IPS-NIHi7 (cell line): ENCODE results near the gene MAFF.
A peak's percentile ranks its signal among the peaks of the same experiment; 100 is the strongest.
"Not testable (repeated sequence)": the region's sequence is repeated elsewhere in the genome, so short reads cannot be mapped to it uniquely, and the experiment has no call there.

Experiments
- DNase-seq: peaks from one replicate; pipeline ENCODE4 v3.0.0; 2012; ENCODE audit warnings: mixed read lengths; ENCODE audit errors: extremely low spot score

MAFF gene

DNA sequence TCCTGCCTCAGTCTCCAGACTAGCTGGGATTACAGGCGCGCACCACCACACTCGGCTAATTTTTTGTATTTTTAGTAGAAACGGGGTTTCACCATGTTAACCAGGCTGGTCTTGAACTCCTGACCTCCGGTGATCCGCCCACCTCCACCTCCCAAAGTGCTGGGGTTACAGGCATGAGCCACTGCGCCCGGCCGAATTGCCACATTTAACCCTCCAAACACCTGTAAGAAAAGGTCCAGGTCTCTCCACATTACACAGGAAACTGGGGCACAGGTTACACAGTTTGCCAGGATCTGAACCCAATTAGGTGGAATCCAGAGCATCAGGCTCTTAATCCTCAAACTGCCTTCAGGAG is 24.2 kb upstream of the MAFF start:
- DNase-seq = not testable (repeated sequence)

GRCh38 chr22:38177926-38178604 is 23.7 kb upstream of the MAFF start:
- no peak for DNase-seq

DNA sequence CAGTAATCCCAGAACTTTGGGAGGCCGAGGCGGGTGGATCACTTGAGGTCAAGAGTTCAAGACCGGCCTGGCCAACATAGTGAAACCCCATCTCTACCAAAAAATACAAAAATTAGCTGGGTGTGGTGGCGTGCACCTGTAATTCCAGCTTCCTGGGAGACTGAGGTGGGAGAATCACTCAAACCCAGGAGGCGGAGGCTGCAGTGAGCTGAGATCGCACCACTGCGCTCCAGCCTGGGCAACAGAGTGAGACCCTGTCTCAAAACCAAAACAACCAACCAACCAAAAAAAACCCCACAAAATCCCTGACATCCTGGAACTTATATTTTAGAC is 23.2 kb upstream of the MAFF start:
- DNase-seq = not testable (repeated sequence)

- no peak for DNase-seq
These were observed 20.8 kb upstream of the MAFF start for GRCh38 chr22:38180841-38181452.

GRCh38 chr22:38181453-38182200 is 20.2 kb upstream of the MAFF start, which contains the start of gene PLA2G6:
PLA2G6 (minus strand) TSS chr22:38181830; CDS start chr22:38169426, 12,404 bp downstream.
- DNase-seq = peak; percentile 99

DNA sequence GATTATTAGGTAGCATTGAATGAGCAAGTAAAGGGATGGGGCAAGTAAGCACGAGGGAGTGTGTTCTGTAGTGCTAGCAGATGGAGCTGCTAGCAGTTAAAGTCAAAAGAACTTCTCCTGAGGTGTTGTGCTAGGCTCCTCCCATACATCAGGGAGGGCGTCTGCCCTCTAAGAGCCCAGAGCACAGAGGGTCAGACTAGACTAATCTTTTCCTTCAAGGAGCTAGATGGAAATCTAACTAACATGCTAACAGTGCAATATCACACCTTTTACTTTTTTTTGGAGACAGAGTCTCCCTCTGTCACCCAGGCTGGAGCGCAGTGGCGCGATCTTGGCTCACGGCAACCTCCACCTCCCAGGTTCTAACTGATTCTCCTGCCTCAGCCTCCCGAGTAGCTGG is 17.0 kb upstream of the MAFF start:
- no peak for DNase-seq

DNA sequence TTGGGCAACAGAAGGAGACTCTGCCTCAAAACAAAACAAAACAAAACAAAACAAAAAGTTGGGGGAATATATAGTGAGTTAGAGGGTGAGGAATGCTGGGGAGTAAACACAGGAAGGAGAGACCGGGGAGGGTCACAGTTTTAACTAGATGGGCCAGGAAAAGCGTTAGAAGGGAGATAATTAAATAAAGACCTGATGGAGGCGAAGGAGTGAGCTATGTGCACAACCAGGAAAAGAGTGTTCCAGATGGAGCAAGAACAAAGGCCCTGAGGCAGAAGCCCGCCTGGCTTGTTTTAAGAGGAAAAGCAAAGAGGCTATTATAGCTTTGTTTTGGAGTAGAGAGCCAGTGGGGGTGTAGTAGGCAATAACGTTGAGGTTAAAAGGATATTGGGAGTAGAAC is 15.4 kb upstream of the MAFF start:
- DNase-seq = no peak

GRCh38 chr22:38187413-38188212 is 14.2 kb upstream of the MAFF start:
- DNase-seq = no peak

GRCh38 chr22:38189104-38189503 is 12.7 kb upstream of the MAFF start:
- no peak for DNase-seq

- no peak for DNase-seq
These were observed 11.2 kb upstream of the MAFF start for GRCh38 chr22:38190581-38190980.

- no peak for DNase-seq
These were observed 10.7 kb upstream of the MAFF start for GRCh38 chr22:38191055-38191454.

DNA sequence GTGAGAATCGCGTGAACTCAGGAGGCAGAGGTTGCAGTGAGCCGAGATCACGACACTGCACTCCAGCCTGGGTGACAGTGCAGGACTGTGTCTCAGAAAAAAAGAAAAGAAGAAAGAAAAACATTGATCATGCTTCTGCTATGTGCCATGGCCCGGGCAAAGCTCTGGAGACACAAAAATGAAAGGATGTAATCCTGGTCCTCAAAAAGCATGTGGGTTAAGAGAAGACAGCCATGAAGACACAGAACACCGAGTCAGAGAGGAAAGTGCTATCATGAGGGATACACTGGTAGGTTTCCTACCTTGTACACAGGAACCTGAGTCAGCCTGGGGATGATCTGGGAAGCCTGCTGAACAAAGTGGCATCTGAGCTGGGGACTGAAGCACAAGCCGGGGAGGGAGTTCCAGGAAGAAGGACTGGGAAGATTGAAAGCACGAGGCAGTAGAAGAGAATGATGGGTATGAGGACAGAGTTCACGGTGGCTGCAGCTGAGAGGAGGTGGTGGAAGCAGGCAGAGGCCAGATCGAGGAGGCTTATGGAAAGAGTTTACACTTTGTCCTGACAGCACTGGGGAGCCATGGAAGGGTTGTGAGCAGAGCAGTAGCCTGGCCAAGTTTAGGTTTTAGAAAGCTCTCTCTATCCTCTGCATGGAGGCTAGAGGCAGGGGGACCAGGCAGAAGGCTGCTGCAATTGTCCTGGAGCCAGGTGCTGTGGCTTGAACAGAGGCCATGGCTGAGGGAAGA is 9.9 kb upstream of the MAFF start:
- no peak for DNase-seq

- DNase-seq = no peak
These were observed 9.3 kb upstream of the MAFF start for GRCh38 chr22:38192475-38192863.

GRCh38 chr22:38193580-38193979 is 8.2 kb upstream of the MAFF start:
- no peak for DNase-seq

DNA sequence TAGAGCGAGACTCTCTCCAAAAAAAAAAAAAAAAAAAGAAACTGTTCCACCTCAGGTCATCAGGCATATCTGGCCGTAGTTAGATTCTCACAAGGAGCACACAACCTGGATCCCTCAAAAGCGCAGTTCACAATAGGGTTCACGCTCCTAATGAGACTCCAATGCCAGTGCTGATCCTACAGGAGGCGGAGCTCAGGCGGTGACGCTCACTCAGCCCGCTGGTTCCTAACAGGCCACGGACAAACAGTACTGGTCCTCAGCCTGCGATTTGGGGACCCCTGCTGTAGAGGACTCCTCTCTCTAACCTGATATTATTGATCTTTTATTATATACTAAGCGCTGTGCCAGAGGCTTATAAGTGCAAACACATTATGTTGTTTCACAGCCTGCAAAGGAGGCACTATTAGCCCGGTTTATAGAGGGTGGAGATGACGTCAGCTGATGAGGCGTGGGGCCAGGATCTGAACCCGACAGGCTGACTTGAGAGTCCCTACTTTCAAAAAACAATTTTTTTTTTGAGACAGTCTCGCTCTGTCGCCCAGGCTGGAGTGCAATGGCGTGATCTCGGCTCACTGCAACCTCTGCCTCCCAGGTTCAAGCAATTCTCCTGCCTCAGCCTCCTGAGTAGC is 4.9 kb upstream of the MAFF start:
- no peak for DNase-seq

GRCh38 chr22:38199826-38200559 is 1.8 kb upstream of the MAFF start:
- DNase-seq = no peak

- no peak for DNase-seq
These were observed 453 bp upstream of the MAFF start for GRCh38 chr22:38201371-38201710.

GRCh38 chr22:38202437-38203089 is 769 bp downstream of the MAFF start:
- peak; percentile 38 for DNase-seq

- peak; percentile 71 for DNase-seq
These were observed 1.5 kb downstream of the MAFF start for GRCh38 chr22:38203090-38203810.
